Endothelial cell of umbilical vein (primary cell): ENCODE measurements around the gene MANBA. TPM values are rescaled to one million over a fixed set of nuclear protein-coding genes. Genes with fewer than 3 reads are reported as not detected.

Experiments used
- BruUV-seq: library from RNA; stranded (reverse); fragments of 400-500 nt; replicated peaks from 2 replicates; lab custom pipeline; 2021; lab: Mats Ljungman, UMichigan
- CTCF ChIA-PET: fragments of 300-600, 350-600 bp; sonication (Branson Sonifier 250); formaldehyde crosslinking; loops from one replicate; lab custom pipeline; 2021; ENCODE audit warnings: antibody characterized with exemption, inconsistent platforms; lab: Charles Lee
- POLR2A ChIA-PET: fragments of 300-600, 350-600 bp; sonication (Branson Sonifier 250); formaldehyde crosslinking; loops from one replicate; lab custom pipeline; 2021; ENCODE audit warnings: antibody characterized with exemption, inconsistent platforms; lab: Charles Lee
- DNase-seq: peaks from one replicate; pipeline ENCODE4 v3.0.0-alpha.2; 2011; ENCODE audit warnings: low read depth, low spot score
- FAIRE-seq: peaks from 2 replicates; lab custom pipeline; 2011; peaks lifted over from hg19 to GRCh38; lab: Jason Lieb, UNC
- H2AFZ ChIP-seq: 2 replicates; pipeline ENCODE4 v1.6.0; 2012; ENCODE audit warnings: low read depth, low read length, control low read depth, inconsistent platforms
- H3K27ac ChIP-seq: 2 replicates; pipeline ENCODE4 v1.5.1; 2011; ENCODE audit warnings: low read depth, mild to moderate bottlenecking, control low read depth, low read length, moderate library complexity; ENCODE audit not compliant: insufficient read depth
- H3K27me3 ChIP-seq, 2 experiments: 2 replicates each; pipeline versions ENCODE4 v1.6.0 to v1.6.1; 2011; ENCODE audit warnings: low read length in 2 of 2, mixed read lengths in 1 of 2; ENCODE audit not compliant: control insufficient read depth in 2 of 2, insufficient read depth in 2 of 2
- H3K36me3 ChIP-seq, 2 experiments: 2 replicates in 1 of 2; 3 replicates in 1 of 2; pipeline ENCODE4 v1.5.1; 2011; ENCODE audit warnings: low read length in 2 of 2, mild to moderate bottlenecking in 1 of 2, moderate library complexity in 1 of 2; ENCODE audit not compliant: control insufficient read depth in 2 of 2, insufficient read depth in 2 of 2; ENCODE audit errors: extremely low read depth in 1 of 2
- H3K4me1 ChIP-seq: 3 replicates; pipeline ENCODE4 v1.5.1; 2011; ENCODE audit warnings: mild to moderate bottlenecking, low read length; ENCODE audit not compliant: control insufficient read depth, insufficient read depth; ENCODE audit errors: extremely low read depth
- H3K4me2 ChIP-seq: 2 replicates; pipeline ENCODE4 v1.6.1; 2011; ENCODE audit warnings: low read length, control low read depth, mixed read lengths; ENCODE audit not compliant: insufficient read depth
- H3K4me3 ChIP-seq, 3 experiments: fragments of 200-600 bp in 1 of 3; sonication (generic), shearing (Covaris generic) in 1 of 3; replicated peaks in 1 of 3; 2 replicates each; pipeline ENCODE4 v1.5.1; 2011 to 2016; ENCODE audit warnings: control low read depth in 3 of 3, low read length in 3 of 3, mild to moderate bottlenecking in 2 of 3, inconsistent platforms in 1 of 3, low read depth in 1 of 3, moderate library complexity in 1 of 3; ENCODE audit not compliant: insufficient read depth in 1 of 3
- H3K79me2 ChIP-seq: 2 replicates; pipeline ENCODE4 v1.6.0; 2012; ENCODE audit warnings: low read length, inconsistent platforms; ENCODE audit not compliant: control insufficient read depth, insufficient read depth
- H3K9ac ChIP-seq: replicated peaks from 2 replicates; pipeline ENCODE3; 2011; ENCODE audit warnings: low read length, control low read depth; ENCODE audit not compliant: insufficient read depth; ENCODE audit errors: extremely low read depth
- H3K9me1 ChIP-seq: replicated peaks from 3 replicates; pipeline ENCODE4 v1.6.0; 2011; ENCODE audit warnings: mild to moderate bottlenecking, low read length; ENCODE audit not compliant: control insufficient read depth, insufficient read depth; ENCODE audit errors: extremely low read depth
- H3K9me3 ChIP-seq: replicated peaks from 2 replicates; pipeline ENCODE4 v1.5.1; 2012; ENCODE audit warnings: low read length, inconsistent platforms; ENCODE audit not compliant: control insufficient read depth, insufficient read depth
- H4K20me1 ChIP-seq: replicated peaks from 2 replicates; pipeline ENCODE3; 2011; ENCODE audit warnings: mild to moderate bottlenecking, low read length; ENCODE audit not compliant: control insufficient read depth, insufficient read depth; ENCODE audit errors: extremely low read depth
- EZH2 ChIP-seq: IDR thresholded peaks from 2 replicates; pipeline ENCODE4 v1.6.1; 2012; ENCODE audit warnings: borderline replicate concordance, low read depth, mild to moderate bottlenecking, moderate library complexity, low read length, inconsistent platforms; ENCODE audit not compliant: severe bottlenecking
- FOS ChIP-seq: IDR thresholded peaks from 2 replicates; pipeline ENCODE4 v1.6.1; 2011; ENCODE audit warnings: mild to moderate bottlenecking, low read length, moderate library complexity, borderline replicate concordance; ENCODE audit not compliant: insufficient read depth
- GATA2 ChIP-seq: IDR thresholded peaks from 2 replicates; pipeline ENCODE4 v1.7.0; 2011; ENCODE audit warnings: low read depth, mild to moderate bottlenecking, moderate library complexity, mixed read lengths, low read length; ENCODE audit not compliant: insufficient read length, insufficient read depth
- MYC ChIP-seq: IDR thresholded peaks from one replicate; pipeline ENCODE4 v1.6.1; 2011; ENCODE audit warnings: mild to moderate bottlenecking, low read depth, low read length
- POLR2AphosphoS5 ChIP-seq: IDR thresholded peaks from 2 replicates; pipeline ENCODE4 v1.6.1; 2012; ENCODE audit warnings: low read depth, mild to moderate bottlenecking, control low read depth, low read length, moderate library complexity; ENCODE audit not compliant: insufficient read depth
- dilution Hi-C: fragments of 300-500 bp; cut with MboI; formaldehyde crosslinking; loops from one replicate; pipeline ENCODE4 v1.15.0; 2019; ENCODE audit warnings: low sequenced_read_pairs; ENCODE audit not compliant: extremely low pct_ligation_motif_present
- intact Hi-C: fragments of 100-400 bp; cut with micrococcal nuclease; formaldehyde crosslinking; loops from one replicate; pipeline ENCODE4 v1.10.0; 2022
- polyA plus RNA-seq, 4 experiments: library from polyadenylated mRNA; depleted of rRNA in 3 of 4; stranded (reverse) in 3 of 4; unstranded in 1 of 4; fragments of >200 nt; gene quantifications; 2 replicates each; pipeline versions ENCODE4 v1.2.1 to v1.2.3, GENCODE V29; 2011 to 2012; ENCODE audit warnings: missing spikeins in 1 of 4
- total RNA-seq: library from RNA; stranded (reverse); gene quantifications from 2 replicates; pipeline ENCODE4 v1.2.3, GENCODE V29; 2021
- TF ChIP-seq, protein P1 (sequence below): IDR thresholded peaks from 2 replicates; pipeline ENCODE4 v1.6.1; 2011; ENCODE audit not compliant: insufficient read depth, insufficient read length
- TF ChIP-seq, protein P2 (sequence below), 2 donors: IDR thresholded peaks; 1 replicate in 1 of 2; 2 replicates in 1 of 2; pipeline ENCODE4 v1.5.1; 2011; ENCODE audit warnings: low read length in 2 of 2, mild to moderate bottlenecking in 2 of 2, moderate library complexity in 2 of 2, control low read depth in 1 of 2, inconsistent platforms in 1 of 2, low read depth in 1 of 2; ENCODE audit not compliant: insufficient read depth in 1 of 2; ENCODE audit errors: extremely low read depth in 1 of 2

Gene MANBA
- total and polyA plus RNA-seq, 2 donors (not counting 3 experiments of a cell fraction or from before 2014, with no cell fraction given) = 5.6 to 7.7 TPM

DNA sequence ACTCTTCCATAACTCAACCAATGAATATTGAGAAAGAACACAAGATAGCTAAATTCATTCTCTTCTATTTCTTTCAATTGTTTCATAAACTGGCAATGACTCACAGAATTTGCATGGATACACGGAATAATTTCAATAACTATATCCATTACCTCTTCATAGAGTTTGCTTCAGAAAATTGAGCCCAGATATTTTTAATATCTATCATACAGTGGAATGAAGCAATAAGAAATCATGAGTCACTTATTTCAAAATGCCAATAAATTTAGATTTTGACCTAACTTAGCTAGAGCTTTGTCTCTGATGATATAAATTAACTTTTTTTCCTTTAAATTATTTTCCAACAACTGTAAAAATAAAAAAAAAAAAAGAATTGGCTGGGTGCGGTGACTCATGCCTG, 22.2 kb upstream of the MANBA start:
- Histone ChIP-seq H4K20me1 (no peaks in the 10 kb centered on the region), H2AFZ (no peak overlapping the region), H3K9me3 (no peaks in the 10 kb centered on the region), H3K4me3 (no peak overlapping the region), H3K4me1 (no peaks in the 10 kb centered on the region), H3K27ac (no peak overlapping the region), H3K9me1 (no peaks in the 10 kb centered on the region), H3K27me3 (no peaks in the 10 kb centered on the region), H3K36me3 (no peaks in the 10 kb centered on the region), H3K4me2 (no peak overlapping the region), H3K79me2 (no peaks in the 10 kb centered on the region), H3K9ac (no peak overlapping the region)
- intact Hi-C loops (no loop called here), dilution Hi-C loops (no loop called here)
- POLR2A ChIA-PET = no interaction called here
- no peak for DNase-seq
- CTCF ChIA-PET = interaction anchor here (1.5 kb wide), 1 partner anchor 162 kb away, joined by 4 read pairs; no protein-coding TSS in a partner anchor
- FAIRE-seq = no peak
- BruUV-seq = no TSS peak
- TF ChIP-seq MYC (no peak), POLR2AphosphoS5 (no peak), GATA2 (no peak), FOS (no peak), EZH2 (no peak)
- TF ChIP-seq, protein P1, sequence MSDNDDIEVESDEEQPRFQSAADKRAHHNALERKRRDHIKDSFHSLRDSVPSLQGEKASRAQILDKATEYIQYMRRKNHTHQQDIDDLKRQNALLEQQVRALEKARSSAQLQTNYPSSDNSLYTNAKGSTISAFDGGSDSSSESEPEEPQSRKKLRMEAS = no peak
- TF ChIP-seq, protein P2, sequence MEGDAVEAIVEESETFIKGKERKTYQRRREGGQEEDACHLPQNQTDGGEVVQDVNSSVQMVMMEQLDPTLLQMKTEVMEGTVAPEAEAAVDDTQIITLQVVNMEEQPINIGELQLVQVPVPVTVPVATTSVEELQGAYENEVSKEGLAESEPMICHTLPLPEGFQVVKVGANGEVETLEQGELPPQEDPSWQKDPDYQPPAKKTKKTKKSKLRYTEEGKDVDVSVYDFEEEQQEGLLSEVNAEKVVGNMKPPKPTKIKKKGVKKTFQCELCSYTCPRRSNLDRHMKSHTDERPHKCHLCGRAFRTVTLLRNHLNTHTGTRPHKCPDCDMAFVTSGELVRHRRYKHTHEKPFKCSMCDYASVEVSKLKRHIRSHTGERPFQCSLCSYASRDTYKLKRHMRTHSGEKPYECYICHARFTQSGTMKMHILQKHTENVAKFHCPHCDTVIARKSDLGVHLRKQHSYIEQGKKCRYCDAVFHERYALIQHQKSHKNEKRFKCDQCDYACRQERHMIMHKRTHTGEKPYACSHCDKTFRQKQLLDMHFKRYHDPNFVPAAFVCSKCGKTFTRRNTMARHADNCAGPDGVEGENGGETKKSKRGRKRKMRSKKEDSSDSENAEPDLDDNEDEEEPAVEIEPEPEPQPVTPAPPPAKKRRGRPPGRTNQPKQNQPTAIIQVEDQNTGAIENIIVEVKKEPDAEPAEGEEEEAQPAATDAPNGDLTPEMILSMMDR (IDR thresholded peaks at IDR 0.05; ENCODE audit: extremely low read depth in 1 of 2, insufficient read depth in 1 of 2, low read depth in 1 of 2, low read length in 2 of 2) = no peak
